ENCODE data around the gene CTDSPL.
A peak's percentile ranks its signal among the peaks of the same experiment; 100 is the strongest.

Gene CTDSPL

DNA sequence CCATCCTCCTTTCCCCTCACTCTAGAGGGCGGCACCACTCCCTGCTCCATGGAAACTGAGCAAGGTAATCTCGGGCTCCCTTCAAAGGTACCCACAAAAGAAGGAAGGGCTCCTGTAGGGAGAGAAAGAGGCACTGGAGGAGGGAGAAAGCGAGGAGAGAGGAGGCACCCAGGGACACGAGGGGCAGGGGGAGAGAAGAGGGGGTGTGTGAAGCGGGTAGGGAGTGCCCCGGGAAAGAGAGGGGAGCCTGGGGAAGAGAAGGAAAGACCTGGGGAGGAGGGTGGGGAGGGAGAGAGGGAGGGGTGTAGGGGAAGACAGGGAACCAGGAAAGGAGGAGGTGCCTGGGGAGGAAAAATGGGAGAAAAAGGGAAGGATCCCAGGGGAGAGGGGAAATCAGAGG, 129.4 kb downstream of the CTDSPL start:
- DNase-seq: no peak

DNA sequence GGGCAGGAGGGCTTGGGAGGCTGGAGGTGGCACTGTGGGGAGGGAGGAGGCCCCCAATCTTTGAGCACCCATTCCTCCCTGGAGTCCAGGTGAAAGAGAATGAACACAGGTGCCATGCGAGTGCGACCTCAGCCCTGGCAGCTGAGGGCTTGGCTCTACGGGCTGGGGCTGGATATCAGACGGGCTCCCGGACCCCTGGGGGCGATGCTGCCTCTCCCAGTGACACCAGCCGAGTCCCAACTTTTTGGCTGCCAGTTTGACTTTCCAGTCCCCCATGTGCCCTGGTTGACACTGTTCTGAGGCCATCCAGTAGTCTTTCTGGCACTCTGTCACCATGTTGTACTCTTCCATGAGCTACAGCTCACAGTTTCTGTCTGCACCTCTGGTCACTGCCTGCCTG, 130.1 kb downstream of the CTDSPL start:
- DNase-seq: no peak

DNA sequence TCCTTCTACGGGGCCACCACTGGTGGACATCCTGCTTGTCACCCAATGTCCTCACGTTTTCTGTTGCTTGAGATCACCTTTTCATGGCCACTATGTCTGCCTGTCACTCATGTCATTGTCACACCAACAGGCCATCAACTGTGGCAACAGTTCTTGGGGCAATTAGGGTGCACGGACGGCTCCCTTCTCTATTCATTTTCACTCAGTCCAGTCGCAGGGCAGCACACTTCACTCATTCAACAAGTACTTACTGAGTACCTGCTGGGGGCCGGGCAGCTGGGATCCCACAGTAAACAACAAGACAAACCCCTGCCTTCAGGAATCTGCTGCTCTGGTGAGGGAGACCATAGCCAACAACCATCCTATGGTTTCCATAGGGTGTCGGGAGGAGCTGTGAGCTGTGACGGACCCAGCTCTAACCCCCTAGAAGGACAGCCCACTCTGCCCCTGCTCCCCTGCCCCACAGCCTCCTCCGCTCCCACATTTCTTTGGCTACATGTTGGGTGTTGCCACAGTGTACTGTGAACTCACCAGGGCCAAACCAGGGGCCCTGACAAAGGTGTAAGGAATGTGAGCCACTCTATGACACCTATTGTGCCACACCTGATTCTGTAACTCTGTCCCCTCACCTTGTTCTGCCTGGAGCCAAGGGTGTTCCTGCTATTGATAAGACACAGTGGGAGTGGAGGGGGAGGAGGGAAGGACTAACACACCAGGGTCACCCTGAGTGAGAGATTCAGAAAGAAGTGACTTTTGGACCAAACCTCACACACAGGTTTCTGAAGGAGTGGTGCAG, 130.8 kb downstream of the CTDSPL start:
- DNase-seq: no peak

DNA sequence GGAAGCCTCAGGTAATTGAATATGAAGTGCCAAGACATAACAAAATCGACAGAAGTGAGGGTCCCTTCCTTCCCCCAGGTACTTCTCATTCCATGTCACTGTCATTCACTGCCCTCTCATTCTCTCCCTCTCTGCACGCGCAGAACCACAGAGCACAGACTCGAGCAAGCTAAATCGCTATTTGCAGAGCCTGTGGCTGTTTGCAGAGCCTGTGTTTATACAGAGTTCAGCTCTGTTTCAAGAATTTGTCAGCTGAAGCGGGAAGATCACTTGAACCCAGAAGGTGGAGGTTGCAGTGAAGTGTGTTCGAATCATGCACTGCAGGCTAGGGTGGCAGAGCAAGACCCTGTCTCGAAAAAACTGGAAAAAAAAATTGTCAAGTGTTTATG, 131.4 kb downstream of the CTDSPL start:
- DNase-seq: no peak

DNA sequence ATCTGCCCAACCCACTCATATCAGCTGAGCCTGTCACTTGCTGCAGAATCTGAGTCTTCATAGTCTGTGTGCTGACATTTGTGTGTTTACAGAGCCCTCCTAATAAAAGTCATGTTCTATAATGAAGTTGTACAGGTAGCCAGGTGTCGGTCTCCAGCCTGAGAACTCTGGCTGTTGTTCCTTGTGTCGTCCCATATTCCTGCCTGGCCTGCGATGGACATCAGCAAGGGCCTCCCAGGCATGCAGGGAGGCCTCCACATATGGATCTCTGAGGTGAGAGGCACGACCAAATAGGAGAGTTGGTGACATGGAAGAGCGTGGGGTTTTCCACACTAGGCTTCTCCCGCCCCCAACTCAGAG, 131.8 kb downstream of the CTDSPL start:
- DNase-seq: no peak

DNA sequence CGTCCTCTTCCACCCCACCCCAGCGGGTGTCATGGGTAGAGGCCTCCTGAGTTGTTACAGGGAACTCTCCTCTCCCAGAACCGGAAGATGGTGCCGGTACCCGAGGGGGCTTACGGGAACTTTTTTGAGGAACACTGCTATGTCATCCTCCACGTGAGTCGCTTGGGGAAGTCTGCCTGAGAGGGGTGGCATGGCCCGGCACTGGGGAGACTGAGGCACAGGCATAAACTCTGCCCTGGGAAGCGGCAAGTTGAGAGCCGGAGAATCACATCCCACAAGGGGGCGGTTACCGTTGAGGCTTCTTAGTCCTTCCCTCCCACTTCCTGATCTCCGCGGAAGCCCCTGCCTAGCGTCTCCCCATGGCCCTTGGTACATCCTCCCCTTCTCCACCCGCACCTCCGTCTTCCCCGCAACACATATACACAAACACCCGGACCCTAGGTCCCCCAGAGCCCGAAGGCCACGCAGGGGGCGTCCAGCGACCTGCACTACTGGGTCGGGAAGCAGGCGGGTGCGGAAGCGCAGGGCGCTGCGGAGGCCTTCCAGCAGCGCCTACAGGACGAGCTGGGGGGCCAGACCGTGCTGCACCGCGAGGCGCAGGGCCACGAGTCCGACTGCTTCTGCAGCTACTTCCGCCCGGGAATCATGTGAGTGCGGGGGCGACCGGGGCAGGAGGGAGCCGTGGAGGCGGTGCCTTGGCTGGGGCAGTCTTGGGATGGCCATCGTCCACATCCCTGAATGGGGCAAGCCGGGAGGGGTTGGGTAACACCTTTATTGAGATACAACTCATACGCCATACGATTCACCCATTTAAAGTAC, 132.3 kb downstream of the CTDSPL start:
- DNase-seq: no peak

DNA sequence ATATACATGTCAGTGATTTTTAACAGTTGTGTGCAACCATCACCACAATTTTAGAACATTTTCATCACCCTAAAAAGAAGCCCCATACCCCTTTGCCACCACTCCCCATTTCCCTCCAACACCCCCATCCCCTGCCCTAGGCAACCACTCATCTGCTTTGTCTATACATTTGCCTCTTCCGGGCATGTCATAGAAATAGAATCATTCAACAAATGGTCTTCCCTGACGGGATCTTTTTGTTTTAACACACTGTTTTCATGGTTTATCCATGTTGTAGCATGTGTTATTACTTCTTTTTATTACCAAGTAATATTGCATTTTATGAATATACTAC, 132.9 kb downstream of the CTDSPL start:
- DNase-seq: no peak

DNA sequence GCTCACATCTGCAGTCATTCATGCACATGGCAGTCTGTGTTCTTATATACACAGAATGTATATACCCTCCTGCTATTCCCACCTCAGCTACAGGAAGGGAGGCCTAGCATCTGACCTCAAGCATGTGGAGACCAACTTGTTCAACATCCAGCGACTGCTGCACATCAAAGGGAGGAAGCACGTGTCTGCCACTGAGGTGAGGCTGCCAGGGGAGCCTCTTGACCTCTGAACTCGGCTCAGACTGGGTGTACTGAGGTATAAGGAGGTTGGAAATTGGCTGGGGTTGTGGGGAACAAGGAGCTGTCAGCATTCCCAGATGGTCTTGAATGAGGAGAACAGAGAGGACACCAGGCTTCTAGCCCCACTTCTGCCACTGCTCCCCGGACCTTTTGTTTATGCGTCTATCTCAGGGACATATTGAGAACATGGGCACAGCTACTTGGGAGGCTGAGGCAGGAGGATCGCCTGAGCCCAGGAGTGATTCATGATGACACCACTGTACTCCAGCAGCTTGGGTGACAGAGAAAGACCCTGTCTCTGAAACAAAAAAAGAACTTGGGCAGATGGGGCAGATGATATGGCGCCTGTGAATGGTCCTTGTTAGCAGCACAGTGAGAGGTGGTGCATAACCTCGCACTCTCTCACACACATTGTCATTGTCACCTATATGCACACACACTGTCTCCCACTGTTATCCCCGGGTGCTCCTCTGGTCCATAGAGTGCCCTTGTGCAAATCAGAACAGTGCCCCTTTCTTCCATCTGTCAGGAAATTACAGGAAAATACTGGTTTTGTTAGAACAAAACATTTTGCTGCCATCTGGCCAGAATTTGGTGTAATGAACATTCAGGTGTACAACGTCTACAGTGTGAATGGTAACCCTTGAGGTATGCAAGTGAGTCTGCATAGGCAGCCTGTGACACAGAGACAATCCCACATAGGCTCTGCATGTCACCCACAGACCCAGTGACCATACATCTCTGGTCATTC, 134.3 kb downstream of the CTDSPL start:
- no peak for DNase-seq

DNA sequence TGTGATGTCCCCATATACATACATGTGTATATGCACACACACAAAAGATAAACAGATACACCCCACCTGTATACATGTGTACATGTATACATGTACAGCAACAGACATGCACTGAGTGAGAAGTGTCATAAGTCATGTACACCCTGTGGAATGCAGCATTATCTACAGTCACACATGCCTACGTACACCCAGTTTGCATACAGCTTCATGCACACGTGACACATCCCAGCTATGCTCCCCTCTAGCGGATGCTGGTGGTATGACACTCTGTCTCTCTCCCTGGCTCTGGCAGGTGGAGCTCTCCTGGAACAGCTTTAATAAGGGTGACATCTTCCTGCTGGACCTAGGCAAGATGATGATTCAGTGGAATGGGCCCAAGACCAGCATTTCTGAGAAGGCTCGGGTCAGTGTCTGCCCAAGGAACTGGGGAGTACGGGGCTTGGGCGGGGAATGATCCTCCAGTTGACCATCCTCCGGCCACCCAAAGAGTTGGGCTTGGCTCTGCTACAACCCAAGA, 135.2 kb downstream of the CTDSPL start:
- DNase-seq: peak; percentile 66

DNA sequence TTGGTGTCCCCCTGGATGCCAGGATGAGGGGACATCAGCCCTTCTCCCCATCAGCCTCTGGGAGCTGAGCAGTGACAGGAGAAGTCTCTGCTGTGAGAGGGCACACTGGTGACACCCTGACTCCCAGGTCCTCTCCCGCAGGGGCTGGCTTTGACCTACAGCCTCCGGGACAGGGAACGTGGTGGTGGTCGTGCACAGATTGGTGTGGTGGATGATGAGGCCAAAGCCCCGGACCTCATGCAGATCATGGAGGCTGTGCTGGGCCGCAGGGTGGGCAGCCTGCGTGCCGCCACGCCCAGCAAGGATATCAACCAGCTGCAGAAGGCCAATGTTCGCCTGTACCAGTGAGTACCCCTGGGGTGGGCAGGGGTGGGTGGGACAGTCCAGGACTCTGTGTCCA, 135.7 kb downstream of the CTDSPL start:
- no peak for DNase-seq

DNA sequence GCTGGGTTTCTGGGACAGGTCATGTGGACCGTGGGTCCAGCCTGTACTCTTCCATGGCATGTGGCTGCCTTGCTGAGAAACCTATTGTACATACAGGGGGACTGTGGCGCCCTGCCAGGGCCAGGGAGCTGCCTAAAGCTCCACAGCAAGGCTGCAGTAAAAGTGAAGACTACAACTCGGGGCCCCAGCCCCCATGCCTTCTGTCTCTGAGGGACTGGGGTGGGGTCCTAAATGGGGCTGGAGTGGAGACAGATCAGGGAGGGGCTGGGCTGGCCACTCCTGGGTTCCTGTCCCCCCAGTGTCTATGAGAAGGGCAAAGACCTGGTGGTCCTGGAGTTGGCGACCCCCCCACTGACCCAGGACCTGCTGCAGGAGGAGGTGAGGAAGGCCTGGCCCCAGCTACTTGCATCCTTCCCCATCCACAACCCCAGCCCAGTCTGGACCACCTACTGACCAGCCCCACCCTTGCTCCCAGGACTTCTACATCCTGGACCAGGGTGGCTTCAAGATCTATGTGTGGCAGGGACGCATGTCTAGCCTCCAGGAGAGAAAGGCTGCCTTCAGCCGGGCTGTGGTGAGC, 136.2 kb downstream of the CTDSPL start:
- DNase-seq: no peak

DNA sequence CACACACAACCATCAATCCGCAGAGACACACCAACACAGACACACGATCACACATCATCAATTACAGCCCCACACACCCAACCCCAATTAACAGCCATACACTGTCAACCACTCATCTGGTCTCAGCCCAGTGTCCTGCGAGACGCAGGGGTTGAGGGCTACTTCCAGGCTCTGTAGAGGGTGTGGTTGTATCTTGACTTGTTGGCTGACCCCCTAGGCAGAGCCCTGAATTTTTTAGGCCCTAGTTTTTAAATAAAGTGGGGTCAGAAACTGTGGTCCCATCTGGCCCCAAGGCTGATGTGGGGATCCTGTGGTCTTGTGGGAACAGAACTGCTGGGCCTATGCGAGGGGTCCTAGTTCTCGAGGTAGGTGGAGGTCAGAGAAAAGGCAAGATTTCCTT, 138.2 kb downstream of the CTDSPL start:
- no peak for DNase-seq

DNA sequence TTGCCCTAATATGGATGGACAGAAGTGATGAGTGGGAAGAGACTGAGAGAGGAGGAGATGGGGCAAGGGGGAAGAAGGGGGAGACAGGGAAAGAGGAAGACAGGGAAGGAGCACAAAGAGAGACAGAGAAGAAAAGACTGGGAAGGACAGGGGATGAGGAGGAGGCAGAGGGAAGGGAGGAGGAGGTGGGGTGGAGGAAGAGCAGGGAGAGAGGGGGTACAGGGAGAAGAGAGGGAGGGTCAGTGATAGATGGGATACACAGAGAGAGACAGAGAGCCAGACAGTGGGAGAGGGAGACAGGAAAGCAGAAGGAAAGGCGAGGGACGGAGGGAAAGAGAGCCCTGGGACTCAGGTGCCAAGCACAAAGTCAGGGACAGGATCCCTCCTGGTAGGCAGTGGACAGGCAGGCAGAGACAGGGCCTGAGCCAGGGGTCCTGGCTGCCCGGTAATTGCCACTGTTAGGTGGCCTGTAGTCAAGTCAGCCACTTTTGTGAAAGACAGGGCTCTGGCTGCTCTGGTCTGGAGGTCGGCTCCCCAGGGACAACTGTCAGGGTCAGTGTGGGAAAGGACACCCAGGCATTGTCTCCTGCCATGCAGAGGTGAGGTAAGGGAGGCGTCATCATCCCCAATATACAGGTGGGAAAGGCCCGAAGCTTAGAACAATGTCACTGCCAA, 138.7 kb downstream of the CTDSPL start:
- DNase-seq: no peak

DNA sequence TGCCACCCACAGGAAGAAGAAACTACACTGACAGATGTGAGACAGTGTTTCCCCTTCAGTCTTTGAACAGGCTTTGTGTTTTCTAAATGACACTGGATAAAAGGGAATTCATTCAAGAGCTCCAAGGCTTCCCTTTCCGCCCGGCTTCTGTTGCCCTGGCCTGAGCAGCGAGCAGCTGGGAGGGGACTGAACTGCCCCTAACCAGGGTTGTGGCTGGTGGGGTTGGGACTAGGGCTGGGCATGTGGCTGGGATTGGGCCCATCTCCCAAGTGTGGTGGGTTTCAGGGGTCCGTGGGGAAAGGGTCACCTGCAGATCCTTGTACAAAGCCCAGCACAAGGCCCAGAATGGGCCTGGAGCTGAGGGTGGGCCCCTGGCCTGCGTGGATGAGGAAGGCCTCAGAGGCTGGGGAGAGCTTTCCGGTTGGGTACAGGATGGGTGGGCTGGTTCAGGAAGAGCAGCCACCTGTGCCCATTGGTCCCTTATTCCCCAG, 139.3 kb downstream of the CTDSPL start:
- no peak for DNase-seq

DNA sequence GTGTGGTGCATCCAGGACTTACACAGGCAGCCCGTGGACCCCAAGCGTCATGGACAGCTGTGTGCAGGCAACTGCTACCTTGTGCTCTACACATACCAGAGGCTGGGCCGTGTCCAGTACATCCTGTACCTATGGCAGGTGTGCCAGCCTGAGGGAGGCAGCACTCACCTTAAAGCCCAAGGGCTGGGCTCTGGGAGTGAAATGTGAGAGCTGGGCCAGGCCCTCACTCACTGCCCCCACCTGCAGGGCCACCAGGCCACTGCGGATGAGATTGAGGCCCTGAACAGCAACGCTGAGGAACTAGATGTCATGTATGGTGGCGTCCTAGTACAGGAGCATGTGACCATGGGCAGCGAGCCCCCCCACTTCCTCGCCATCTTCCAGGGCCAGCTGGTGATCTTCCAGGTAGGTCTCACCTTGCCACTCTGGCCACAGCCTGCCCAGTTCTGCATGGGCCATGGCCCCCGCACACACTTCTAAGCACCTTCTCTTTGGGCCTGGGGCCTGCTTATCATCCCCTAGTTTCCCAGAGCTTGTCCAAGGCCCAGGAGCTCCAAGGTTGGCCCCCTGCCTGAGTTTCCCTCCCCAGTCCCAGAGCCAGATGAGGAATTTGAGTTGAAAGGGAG, 139.9 kb downstream of the CTDSPL start:
- DNase-seq: no peak

DNA sequence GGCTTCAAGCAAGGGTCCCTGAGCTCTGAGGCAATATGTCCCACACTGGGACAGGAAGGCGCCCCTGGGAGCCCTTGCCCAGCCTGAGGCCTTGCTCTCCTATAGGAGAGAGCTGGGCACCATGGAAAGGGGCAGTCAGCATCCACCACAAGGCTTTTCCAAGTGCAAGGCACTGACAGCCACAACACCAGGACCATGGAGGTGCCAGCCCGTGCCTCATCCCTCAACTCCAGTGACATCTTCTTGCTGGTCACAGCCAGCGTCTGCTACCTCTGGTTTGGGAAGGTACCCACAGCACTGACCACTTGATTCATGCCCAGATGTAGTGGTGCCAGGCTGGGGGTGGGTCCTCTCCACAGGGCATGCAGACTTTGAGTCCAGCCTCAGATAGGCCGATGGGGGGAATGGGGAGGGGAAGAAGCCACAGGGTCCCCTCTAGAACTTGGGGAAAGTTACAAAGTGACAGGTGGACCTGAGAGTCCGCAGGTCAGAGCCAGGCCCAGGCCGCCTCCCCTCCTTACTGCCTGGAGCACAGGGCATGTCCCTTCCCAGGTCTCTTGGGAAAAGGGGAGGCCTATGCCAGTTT, 140.7 kb downstream of the CTDSPL start:
- DNase-seq: no peak

DNA sequence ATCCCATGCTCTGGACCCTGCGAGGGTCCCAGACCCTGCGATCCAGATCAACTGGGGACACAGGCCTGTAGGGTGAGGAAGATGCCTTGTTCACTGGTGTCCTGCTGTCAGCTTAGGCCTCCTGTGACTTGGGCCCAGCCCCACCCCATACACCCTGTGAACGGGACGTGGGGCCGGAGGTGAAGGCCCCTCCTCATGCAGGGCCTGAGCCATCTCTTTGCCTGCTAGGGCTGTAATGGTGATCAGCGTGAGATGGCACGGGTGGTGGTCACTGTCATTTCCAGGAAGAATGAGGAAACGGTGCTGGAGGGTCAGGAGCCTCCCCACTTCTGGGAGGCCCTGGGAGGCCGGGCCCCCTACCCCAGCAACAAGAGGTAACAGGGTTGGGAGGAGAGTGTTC, 141.3 kb downstream of the CTDSPL start:
- no peak for DNase-seq

DNA sequence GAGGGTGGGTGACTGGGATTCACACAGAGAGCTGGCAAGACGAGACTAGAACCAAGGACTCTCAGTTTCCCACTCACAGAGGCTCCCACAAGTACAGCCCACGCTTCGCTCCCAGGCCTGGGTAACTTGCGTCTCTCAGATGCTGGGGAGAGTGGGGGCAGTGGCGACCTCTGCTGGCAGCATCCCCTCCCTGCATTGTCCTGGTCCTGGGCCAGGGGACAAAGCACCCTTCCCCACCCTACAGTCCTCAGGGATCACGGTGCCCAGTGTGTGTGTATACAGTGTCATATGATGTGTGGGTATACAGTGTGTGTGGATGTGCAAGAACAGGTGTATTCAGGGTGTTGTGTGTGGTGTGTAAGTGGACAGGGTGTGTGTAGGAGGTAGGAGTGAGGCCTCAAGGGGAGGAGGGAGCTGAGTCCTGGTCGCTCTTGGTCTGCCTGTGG, 141.7 kb downstream of the CTDSPL start:
- DNase-seq: peak; percentile 10

DNA sequence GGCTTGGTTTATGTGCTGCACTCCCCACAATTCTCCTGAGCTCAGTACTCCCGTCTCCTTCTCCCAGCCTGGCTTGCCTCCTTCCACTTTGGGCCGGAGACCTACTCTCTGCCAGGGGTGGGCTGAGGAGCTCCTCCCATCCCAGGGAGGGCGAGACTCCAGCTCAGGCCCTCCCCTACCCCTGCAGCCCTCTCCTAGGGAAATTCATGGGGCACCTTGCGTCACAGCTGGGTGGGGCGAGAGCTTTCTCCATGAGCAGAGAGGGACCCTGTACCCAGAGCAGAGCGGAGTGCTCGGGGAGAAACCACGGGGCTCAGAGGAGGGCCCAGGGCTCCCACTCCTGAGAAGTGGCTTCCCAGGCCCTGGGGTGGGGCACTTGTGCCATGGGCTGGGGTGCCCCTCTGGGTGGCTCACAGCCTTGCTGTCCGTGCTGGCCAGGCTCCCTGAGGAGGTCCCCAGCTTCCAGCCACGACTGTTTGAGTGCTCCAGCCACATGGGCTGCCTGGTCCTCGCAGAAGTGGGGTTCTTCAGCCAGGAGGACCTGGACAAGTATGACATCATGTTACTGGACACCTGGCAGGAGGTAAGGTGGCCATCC, 142.2 kb downstream of the CTDSPL start:
- no peak for DNase-seq

DNA sequence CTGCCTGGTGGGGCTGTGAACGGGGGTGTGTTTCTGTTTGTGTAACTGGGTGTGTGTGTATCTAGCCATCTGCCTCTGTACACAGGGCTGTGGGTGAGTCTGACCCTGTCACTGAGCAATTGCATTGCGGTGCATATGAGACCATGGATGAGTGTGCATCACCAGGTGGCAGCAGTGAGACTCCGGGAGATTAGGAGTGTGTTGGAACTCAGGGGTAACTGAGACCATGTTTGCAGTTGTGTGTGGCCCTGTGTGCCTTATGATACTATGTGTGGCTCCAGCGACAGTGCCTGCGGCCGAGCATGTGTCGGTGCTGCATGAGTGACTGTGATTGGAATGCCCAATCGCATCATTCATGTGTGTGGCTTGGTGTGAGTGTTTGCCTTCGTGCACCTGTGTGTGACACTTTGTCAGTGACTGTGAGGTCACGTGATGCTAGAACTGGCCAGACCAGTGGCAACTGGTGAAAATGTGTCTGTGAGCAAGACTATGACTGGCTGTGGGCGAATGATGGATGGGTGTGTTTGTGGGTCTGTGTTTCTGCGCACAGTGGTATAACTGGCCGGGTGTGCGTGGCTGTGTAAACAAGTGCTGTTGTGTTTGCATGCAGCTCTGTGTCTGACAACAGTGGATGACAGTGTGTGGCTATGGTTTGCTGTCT, 142.9 kb downstream of the CTDSPL start:
- DNase-seq: peak; percentile 69
